Hepatocyte (in vitro differentiated cells): Measurements from ENCODE around the gene PRKAR1B.

ENCODE experiments used
- CTCF ChIP-seq: fragments of 200-600 bp; sonication (generic); IDR thresholded peaks from 2 replicates; pipeline ENCODE4 v1.5.1; 2016; ENCODE audit warnings: antibody characterized with exemption, mild to moderate bottlenecking; ENCODE audit not compliant: poor library complexity
- EZH2 ChIP-seq: fragments of 200-600 bp; sonication (generic); IDR thresholded peaks from 2 replicates; pipeline ENCODE4 v1.6.1; 2016; ENCODE audit warnings: antibody characterized with exemption, mild to moderate bottlenecking, borderline replicate concordance
- EZH2phosphoT487 ChIP-seq: fragments of 200-600 bp; sonication (generic); IDR thresholded peaks from one replicate; pipeline ENCODE4 v1.6.1; 2018; ENCODE audit warnings: antibody characterized with exemption, mild to moderate bottlenecking, low read depth, moderate library complexity; ENCODE audit not compliant: unreplicated experiment, severe bottlenecking

- TF ChIP-seq CTCF = no peak
- no peak for TF ChIP-seq EZH2phosphoT487
- no peak for TF ChIP-seq EZH2
These were observed 34.5 kb upstream of the PRKAR1B start for GRCh38 chr7:761631-762030.
